ENCODE measurements around the gene CAMK1D.

CAMK1D gene

GRCh38 chr10:12508165-12508564, 158.8 kb downstream of the CAMK1D start:
- H3K9ac ChIP-seq (ENCODE audit: low read length) = no peak overlapping the region
- H4K20me1 ChIP-seq (ENCODE audit: insufficient read depth, low read length) = no peaks in the 10 kb centered on the region
- H3K36me3 ChIP-seq (replicated peaks; ENCODE audit: insufficient read depth, low read length) = no peaks in the 10 kb centered on the region
- no peak for TF ChIP-seq EZH2 (optimal IDR thresholded peaks at IDR 0.05; ENCODE audit: low read depth, low read length)
- peaks cover 26% of the 10 kb centered on the region; the same call in 1 of the 2 replicates for H3K79me2 ChIP-seq (ENCODE audit: low read length)
- H3K4me1 ChIP-seq (ENCODE audit: low read length) = peaks cover 8% of the 10 kb centered on the region; the same call in 1 of the 2 replicates
- H2AFZ ChIP-seq (ENCODE audit: low read length) = no peak overlapping the region
- no peaks in the 10 kb centered on the region for H3F3A ChIP-seq (ENCODE audit: insufficient read depth, low read length)
- no peaks in the 10 kb centered on the region for H3K9me2 ChIP-seq (replicated peaks; ENCODE audit: insufficient read depth, low read length)
- H3K9me3 ChIP-seq (replicated peaks; ENCODE audit: insufficient read depth, low read length) = no peaks in the 10 kb centered on the region
- H3K27ac ChIP-seq (ENCODE audit: low read length) = no peak overlapping the region
- H3K4me3 ChIP-seq (ENCODE audit: low read length) = no peak overlapping the region
- no peak for DNase-seq
- no peaks in the 10 kb centered on the region for H3K27me3 ChIP-seq (replicated peaks; ENCODE audit: insufficient read depth, low read length)
- no peak overlapping the region for H3K4me2 ChIP-seq (ENCODE audit: low read depth, low read length)

DNA sequence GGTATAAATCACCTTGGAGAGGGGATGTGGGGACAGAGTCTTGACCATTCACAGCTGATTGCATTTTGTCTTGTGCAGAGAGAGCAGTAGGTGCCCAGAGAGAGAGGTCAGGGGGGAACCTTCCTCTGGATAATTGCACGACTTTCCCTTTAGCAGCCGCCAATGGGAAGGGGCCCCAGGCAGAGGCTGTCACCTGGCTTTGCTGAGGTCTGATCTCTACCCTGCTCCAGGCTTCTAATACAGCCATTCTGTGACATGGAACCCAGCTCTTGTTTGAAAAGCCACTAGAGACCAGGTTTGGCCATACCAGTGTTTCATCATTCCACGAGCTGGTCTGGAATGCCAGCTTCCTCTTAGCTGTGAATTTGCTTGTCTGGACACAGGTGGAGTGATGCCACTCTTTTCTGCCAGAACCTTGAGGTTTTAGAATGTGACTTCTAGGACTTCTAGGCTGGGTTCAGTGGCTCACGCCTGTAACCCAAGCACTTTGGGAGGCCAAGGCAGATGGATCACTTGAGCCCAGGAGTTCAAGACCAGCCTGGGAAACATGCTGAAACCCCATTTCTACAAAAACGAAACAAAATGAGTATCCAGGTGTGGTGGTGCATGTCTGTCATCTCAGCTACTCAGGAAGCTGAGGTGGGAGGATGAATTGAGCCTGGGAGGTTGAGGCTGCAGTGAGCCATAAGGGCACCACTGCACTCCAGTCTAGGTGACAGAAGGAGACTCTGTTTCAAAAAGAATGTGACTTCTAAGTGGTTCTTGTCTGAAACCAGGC, 159.9 kb downstream of the CAMK1D start:
- no peak for TF ChIP-seq EZH2 (optimal IDR thresholded peaks at IDR 0.05; ENCODE audit: low read depth, low read length)
- no peak for TF ChIP-seq EZH2phosphoT487 (IDR thresholded peaks at IDR 0.05; ENCODE audit: low read length)
- TF ChIP-seq CTCF (IDR thresholded peaks at IDR 0.05; ENCODE audit: low read length) = no peak
- peaks cover 25% of the 10 kb centered on the region; the same call in 1 of the 2 replicates for H3K79me2 ChIP-seq (ENCODE audit: low read length)

GRCh38 chr10:12509794-12510100, 160.4 kb downstream of the CAMK1D start:
- no peak overlapping the region for H3K4me3 ChIP-seq (ENCODE audit: low read length)
- no peaks in the 10 kb centered on the region for H3K36me3 ChIP-seq (replicated peaks; ENCODE audit: insufficient read depth, low read length)
- H3K79me2 ChIP-seq (ENCODE audit: low read length) = peaks cover 22% of the 10 kb centered on the region; the same call in 1 of the 2 replicates
- no peak overlapping the region for H3K9ac ChIP-seq (ENCODE audit: low read length)
- no peak overlapping the region for H3K27ac ChIP-seq (ENCODE audit: low read length)
- no peak overlapping the region for H2AFZ ChIP-seq (ENCODE audit: low read length)
- no peak overlapping the region for H3K4me2 ChIP-seq (ENCODE audit: low read depth, low read length)
- no peaks in the 10 kb centered on the region for H3K27me3 ChIP-seq (replicated peaks; ENCODE audit: insufficient read depth, low read length)
- no peak for DNase-seq
- no peaks in the 10 kb centered on the region for H3K9me2 ChIP-seq (replicated peaks; ENCODE audit: insufficient read depth, low read length)
- H3F3A ChIP-seq (ENCODE audit: insufficient read depth, low read length) = no peaks in the 10 kb centered on the region
- H3K4me1 ChIP-seq (ENCODE audit: low read length) = peaks cover 8% of the 10 kb centered on the region; the same call in 1 of the 2 replicates
- no peak for TF ChIP-seq EZH2phosphoT487 (IDR thresholded peaks at IDR 0.05; ENCODE audit: low read length)
- no peaks in the 10 kb centered on the region for H4K20me1 ChIP-seq (ENCODE audit: insufficient read depth, low read length)
- H3K9me3 ChIP-seq (replicated peaks; ENCODE audit: insufficient read depth, low read length) = no peaks in the 10 kb centered on the region

More for the DNA sequence above, 159.9 kb downstream of the CAMK1D start:
- Histone ChIP-seq H3K36me3 (replicated peaks; ENCODE audit: insufficient read depth, low read length) (no peaks in the 10 kb centered on the region), H3K4me2 (ENCODE audit: low read depth, low read length) (no peak overlapping the region), H2AFZ (ENCODE audit: low read length) (no peak overlapping the region), H3K4me3 (ENCODE audit: low read length) (no peak overlapping the region), H3F3A (ENCODE audit: insufficient read depth, low read length) (no peaks in the 10 kb centered on the region), H3K4me1 (ENCODE audit: low read length) (peaks cover 8% of the 10 kb centered on the region; the same call in 1 of the 2 replicates), H3K27ac (ENCODE audit: low read length) (no peak overlapping the region), H4K20me1 (ENCODE audit: insufficient read depth, low read length) (no peaks in the 10 kb centered on the region), H3K9ac (ENCODE audit: low read length) (no peak overlapping the region), H3K27me3 (replicated peaks; ENCODE audit: insufficient read depth, low read length) (no peaks in the 10 kb centered on the region), H3K9me2 (replicated peaks; ENCODE audit: insufficient read depth, low read length) (no peaks in the 10 kb centered on the region), H3K9me3 (replicated peaks; ENCODE audit: insufficient read depth, low read length) (no peaks in the 10 kb centered on the region)
- DNase-seq = peak; percentile 26

DNA sequence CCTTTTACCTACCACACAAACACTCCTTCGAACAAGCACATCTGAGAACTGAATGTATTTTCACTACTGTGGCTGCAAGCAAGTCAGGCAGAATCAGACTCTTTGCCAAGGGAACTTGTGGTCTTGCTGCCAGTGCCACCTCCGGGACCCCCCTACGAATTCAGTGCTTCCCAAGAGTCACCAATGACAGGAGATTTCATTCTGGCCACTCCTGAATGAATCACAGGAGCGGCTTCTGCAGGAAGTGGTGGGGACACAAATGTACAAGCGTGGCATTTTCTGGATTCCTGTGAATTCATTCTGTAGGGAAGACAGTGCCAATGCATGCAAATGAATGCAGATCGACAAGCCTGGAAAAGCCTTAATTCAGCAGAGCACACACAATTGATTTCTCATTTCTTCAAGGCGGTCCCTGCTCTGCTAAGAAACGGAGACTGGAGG, 161.2 kb downstream of the CAMK1D start:
- Histone ChIP-seq H3K36me3 (replicated peaks; ENCODE audit: insufficient read depth, low read length) (no peaks in the 10 kb centered on the region), H3K4me3 (ENCODE audit: low read length) (no peak overlapping the region), H3K27ac (ENCODE audit: low read length) (no peak overlapping the region), H3K4me2 (ENCODE audit: low read depth, low read length) (no peak overlapping the region), H3K9ac (ENCODE audit: low read length) (no peak overlapping the region), H3K9me3 (replicated peaks; ENCODE audit: insufficient read depth, low read length) (no peaks in the 10 kb centered on the region), H3K4me1 (ENCODE audit: low read length) (peaks cover 8% of the 10 kb centered on the region; the same call in 1 of the 2 replicates), H3K27me3 (replicated peaks; ENCODE audit: insufficient read depth, low read length) (no peaks in the 10 kb centered on the region), H3K79me2 (ENCODE audit: low read length) (peaks cover 18% of the 10 kb centered on the region; the same call in 1 of the 2 replicates), H4K20me1 (ENCODE audit: insufficient read depth, low read length) (no peaks in the 10 kb centered on the region), H2AFZ (ENCODE audit: low read length) (no peak overlapping the region), H3K9me2 (replicated peaks; ENCODE audit: insufficient read depth, low read length) (no peaks in the 10 kb centered on the region), H3F3A (ENCODE audit: insufficient read depth, low read length) (no peaks in the 10 kb centered on the region)
- TF ChIP-seq CTCF (IDR thresholded peaks at IDR 0.05; ENCODE audit: low read length) (no peak), EZH2phosphoT487 (IDR thresholded peaks at IDR 0.05; ENCODE audit: low read length) (no peak), EZH2 (optimal IDR thresholded peaks at IDR 0.05; ENCODE audit: low read depth, low read length) (no peak)
- DNase-seq = no peak
